LNCAP (cell line): ENCODE data around the gene KCND3.

Experiments used
- TF ChIP-seq, protein P1 (sequence below): fragments of 450-650 bp; IDR thresholded peaks from 2 replicates; pipeline ENCODE4 v1.5.1; 2017; ENCODE audit warnings: mild to moderate bottlenecking

Gene KCND3

DNA sequence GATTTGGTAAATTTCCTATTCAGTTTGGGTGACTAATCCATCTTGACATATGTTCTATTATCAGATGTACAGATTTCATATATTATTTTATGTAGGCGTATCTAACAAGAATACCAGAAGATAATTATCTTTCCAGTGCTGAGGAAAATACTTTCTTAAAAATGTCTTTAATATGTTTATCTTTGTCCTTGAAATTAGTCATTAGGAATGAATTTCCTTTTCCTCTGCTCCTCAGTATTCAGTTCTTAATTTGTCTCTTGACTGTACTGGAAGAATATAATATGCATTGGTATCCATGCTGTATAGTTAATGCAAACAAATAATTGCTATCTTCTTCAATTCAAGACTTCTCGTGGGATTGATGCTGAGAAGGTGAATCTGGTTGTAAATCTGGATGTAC is 227.1 kb downstream of the KCND3 start:
- TF ChIP-seq, protein P1, sequence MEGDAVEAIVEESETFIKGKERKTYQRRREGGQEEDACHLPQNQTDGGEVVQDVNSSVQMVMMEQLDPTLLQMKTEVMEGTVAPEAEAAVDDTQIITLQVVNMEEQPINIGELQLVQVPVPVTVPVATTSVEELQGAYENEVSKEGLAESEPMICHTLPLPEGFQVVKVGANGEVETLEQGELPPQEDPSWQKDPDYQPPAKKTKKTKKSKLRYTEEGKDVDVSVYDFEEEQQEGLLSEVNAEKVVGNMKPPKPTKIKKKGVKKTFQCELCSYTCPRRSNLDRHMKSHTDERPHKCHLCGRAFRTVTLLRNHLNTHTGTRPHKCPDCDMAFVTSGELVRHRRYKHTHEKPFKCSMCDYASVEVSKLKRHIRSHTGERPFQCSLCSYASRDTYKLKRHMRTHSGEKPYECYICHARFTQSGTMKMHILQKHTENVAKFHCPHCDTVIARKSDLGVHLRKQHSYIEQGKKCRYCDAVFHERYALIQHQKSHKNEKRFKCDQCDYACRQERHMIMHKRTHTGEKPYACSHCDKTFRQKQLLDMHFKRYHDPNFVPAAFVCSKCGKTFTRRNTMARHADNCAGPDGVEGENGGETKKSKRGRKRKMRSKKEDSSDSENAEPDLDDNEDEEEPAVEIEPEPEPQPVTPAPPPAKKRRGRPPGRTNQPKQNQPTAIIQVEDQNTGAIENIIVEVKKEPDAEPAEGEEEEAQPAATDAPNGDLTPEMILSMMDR: no peak

DNA sequence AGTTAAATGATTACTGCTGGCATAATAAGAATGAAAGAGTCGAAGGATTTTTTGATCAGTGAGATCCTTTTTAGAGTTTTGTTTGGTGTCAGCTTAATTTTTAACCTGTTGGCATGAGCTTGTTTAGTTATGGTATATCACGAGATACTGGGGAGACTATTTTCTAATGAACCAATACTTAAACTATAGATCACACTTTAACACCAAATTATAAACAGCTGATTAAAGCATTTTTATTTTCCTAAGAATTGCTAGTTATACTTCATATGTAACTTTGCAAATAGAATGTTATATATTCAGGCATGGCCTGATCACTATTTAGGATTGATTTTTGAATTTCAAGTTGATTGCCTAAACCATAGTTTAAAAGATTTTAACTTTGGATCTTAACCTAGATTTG is 227.8 kb downstream of the KCND3 start:
- TF ChIP-seq, protein P1: no peak

DNA sequence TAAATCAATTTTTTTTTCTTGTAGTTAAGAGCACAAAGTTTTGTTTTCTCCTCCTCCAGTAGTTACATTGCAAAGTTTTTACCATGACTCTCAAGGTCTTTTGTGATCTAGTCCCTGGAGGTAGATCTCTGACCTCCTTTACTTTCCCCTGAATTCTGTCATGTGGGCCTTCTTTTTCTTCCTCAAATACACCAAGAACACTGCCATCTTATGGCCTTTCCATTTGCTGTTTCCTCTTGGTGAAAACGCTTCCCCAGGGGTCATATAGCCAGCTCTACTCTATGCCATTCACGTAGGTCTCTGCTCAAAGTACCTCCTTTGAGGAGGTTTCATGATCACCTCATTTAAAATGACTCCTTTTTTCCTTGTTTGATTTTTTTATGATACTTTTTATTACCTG is 231.1 kb downstream of the KCND3 start:
- TF ChIP-seq, protein P1: no peak

DNA sequence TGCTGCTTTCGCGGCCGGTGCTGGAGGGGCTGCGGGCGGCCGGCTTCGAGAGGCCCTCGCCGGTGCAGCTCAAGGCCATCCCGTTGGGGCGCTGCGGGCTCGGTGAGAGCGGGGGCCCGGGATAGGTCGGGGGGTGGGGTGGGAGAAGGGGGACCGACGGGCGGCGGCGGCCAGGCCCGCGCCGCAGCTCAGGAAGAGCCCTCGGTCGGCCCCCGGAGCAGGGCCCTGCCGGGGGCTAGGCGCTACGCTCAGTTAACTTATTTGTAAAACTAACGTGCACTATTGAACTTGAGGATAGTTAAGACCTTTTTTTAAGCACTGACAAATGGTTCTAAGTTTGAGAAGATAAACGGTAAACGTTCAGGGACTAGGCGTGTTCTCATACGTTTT is 233.3 kb downstream of the KCND3 start:
- TF ChIP-seq, protein P1: no peak

DNA sequence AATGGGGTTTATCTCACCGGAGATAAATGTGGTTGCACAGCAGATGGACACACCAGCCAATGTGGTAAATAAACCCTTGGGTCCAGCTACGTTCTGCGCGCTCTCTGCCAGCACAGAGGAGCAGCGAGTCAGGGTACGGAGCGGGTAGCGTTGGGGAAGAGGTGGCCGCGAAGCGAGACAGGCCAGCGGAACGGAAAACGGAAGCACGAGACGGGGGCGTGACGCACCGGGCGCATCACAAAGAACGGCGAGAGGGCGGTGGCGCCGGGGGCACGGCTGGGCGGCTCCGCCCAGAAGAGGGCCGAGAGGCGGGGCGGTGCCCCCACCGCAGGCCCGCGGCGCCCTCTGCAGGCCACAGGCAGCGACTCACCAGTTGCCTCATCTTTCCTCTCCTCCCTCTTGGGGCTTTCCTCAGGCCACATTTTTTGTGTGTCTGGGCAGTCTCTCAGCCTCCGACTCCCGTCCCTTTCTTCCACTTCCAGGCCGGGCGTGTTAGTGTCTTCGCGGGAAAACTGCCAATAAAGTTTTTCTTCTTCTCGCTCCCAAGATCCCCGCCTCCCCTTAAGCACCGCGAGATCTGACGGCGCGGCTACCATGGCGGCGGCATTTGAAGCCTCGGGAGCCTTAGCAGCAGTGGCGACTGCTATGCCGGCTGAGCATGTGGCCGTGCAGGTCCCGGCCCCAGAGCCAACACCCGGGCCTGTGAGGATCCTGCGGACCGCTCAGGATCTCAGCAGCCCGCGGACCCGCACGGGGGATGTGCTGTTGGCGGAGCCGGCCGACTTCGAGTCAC is 233.9 kb downstream of the KCND3 start, which contains the start of gene DDX20:
Gene DDX20 (plus strand): TSS at position 571 of the 793 bp plus-strand sequence. CDS start 24 bp downstream, at position 595.
- TF ChIP-seq, protein P1: peak; percentile 95

DNA sequence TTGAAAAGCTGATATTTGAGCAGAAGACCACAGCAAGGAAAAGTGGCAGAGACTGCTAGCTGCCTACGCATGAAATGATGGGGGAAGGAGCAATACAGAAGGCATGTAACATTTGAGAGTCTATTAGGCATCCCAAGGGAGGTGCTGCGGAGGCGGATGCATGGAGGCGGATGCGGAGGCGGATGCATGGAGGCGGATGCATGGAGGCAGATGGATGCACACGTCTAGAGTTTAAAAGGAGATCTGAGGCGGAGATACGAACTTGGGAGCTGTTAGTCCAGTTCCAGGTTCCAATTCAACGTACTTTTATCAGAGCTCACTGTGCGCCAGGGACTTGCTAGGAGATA is 234.5 kb downstream of the KCND3 start:
- TF ChIP-seq, protein P1: no peak

DNA sequence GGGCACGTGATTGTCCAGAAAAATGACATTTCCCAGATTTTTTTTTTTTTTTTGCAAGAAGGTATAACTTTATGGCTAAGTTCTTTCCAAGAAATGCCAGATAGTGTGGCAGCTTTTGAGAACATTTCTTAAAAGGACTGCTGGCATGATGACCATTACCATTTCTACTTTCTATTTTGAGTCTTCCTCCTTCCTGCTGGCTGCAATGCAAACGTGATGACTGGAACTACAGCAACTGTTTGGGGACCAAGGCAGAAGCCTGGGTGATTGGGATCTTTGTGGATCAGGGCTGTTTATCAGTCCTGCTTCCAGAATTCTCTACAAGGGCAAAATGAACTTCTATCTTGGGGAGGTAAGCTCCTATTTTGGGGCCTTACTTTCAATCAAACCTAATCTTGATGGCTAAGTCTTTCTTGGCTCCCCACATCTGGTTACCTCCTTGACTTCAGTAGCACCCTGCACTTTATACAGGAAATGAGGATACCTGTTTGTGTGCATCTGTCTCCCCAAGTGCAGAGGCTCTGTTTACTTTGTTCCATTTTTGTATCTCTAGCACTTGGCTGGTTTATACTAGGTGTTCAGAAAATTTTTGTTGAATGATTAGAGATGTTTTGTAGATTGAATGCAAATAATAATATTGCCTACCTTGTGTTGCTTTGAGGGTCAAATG is 237.4 kb downstream of the KCND3 start:
- TF ChIP-seq, protein P1: no peak
